ENCODE data around the gene TUBB4B.
A peak's percentile ranks its signal among the peaks of the same experiment; 100 is the strongest.
"Not testable (repeated sequence)": the region's sequence is repeated elsewhere in the genome, so short reads cannot be mapped to it uniquely, and the experiment has no call there.

Gene TUBB4B

GRCh38 chr9:137253717-137254623, 12.9 kb downstream of the TUBB4B start:
- no peak for DNase-seq

- DNase-seq: peak; percentile 82 to 83
These were observed 13.7 kb downstream of the TUBB4B start, which contains the start of gene NELFB for GRCh38 chr9:137254624-137255447. Gene NELFB (plus strand): TSS chr9:137255327.

- peak in 1 of 2 experiments; percentile 52 for DNase-seq
These were observed 14.5 kb downstream of the TUBB4B start for GRCh38 chr9:137255448-137256114.

- DNase-seq: no peak
These were observed 15.3 kb downstream of the TUBB4B start for GRCh38 chr9:137256362-137256761.

GRCh38 chr9:137256856-137257255, 15.8 kb downstream of the TUBB4B start:
- DNase-seq: no peak

GRCh38 chr9:137262173-137262908, 21.3 kb downstream of the TUBB4B start:
- DNase-seq: not testable (repeated sequence)

GRCh38 chr9:137262909-137263285, 21.8 kb downstream of the TUBB4B start:
- DNase-seq: no peak

- no peak for DNase-seq
These were observed 22.4 kb downstream of the TUBB4B start for GRCh38 chr9:137263506-137263905.

GRCh38 chr9:137264067-137264466, 23.0 kb downstream of the TUBB4B start:
- no peak for DNase-seq

- no peak for DNase-seq
These were observed 24.5 kb downstream of the TUBB4B start for GRCh38 chr9:137265496-137266161.

GRCh38 chr9:137266162-137266527, 25.1 kb downstream of the TUBB4B start:
- no peak for DNase-seq

- DNase-seq: no peak
These were observed 25.7 kb downstream of the TUBB4B start for GRCh38 chr9:137266585-137267453.

GRCh38 chr9:137267933-137268355, 26.9 kb downstream of the TUBB4B start:
- DNase-seq: no peak

- DNase-seq: no peak
These were observed 27.6 kb downstream of the TUBB4B start for GRCh38 chr9:137268538-137269201.

- no peak for DNase-seq
These were observed 28.2 kb downstream of the TUBB4B start for GRCh38 chr9:137269231-137269772.

GRCh38 chr9:137270929-137271695, 30.0 kb downstream of the TUBB4B start:
- DNase-seq: no peak

GRCh38 chr9:137271696-137272076, 30.6 kb downstream of the TUBB4B start:
- DNase-seq: no peak

GRCh38 chr9:137272241-137273094, 31.4 kb downstream of the TUBB4B start:
- no peak for DNase-seq

All from NCI-H2081 (cell line).